HEK293 (cell line): ENCODE measurements around the gene CYTL1.

Source experiments
- CTCF ChIA-PET: fragments of 350-600 bp; formaldehyde crosslinking; extraction: SDS; loops from one replicate; lab custom pipeline; 2021; ENCODE audit warnings: antibody characterized with exemption; lab: Yijun Ruan, JAX
- POLR2A ChIA-PET: fragments of 300-600 bp; formaldehyde crosslinking; extraction: SDS; loops from one replicate; lab custom pipeline; 2020; ENCODE audit warnings: antibody characterized with exemption, inconsistent platforms; lab: Yijun Ruan, JAX
- H3K27ac ChIP-seq: fragments of 200-500 bp; sonication (Bioruptor generic); 2 replicates; pipeline ENCODE4 v1.5.1; 2014; ENCODE audit warnings: low read depth, low read length, control low read depth, inconsistent platforms; ENCODE audit errors: extremely low read depth
- H3K36me3 ChIP-seq, 2 experiments: fragments of 200-500 bp in 1 of 2; sonication (Bioruptor generic) in 1 of 2; 1 replicate in 1 of 2; 2 replicates in 1 of 2; pipeline ENCODE4 v1.5.1; 2014 to 2017; ENCODE audit warnings: inconsistent platforms in 2 of 2, low read length in 2 of 2; ENCODE audit not compliant: control insufficient read depth in 2 of 2, insufficient read depth in 1 of 2
- H3K4me1 ChIP-seq: fragments of 200-500 bp; sonication (Bioruptor generic); 2 replicates; pipeline ENCODE4 v1.5.1; 2014; ENCODE audit warnings: mild to moderate bottlenecking, low read length, inconsistent platforms; ENCODE audit not compliant: control insufficient read depth, insufficient read depth
- H3K4me3 ChIP-seq: 2 replicates; pipeline ENCODE4 v1.5.1; 2011; ENCODE audit warnings: low read depth, mild to moderate bottlenecking, control low read depth, low read length, moderate library complexity
- H3K9me3 ChIP-seq: fragments of 200-500 bp; sonication (Bioruptor generic); 2 replicates; pipeline ENCODE4 v1.5.1; 2014; ENCODE audit warnings: low read depth, low read length, inconsistent platforms; ENCODE audit not compliant: control insufficient read depth, insufficient read depth
- AEBP2 ChIP-seq: fragments of 450-650 bp; formaldehyde crosslinking; IDR thresholded peaks from 2 replicates; pipeline ENCODE4 v1.5.1; 2016; ENCODE audit warnings: missing biosample characterization, missing genetic modification characterization, borderline replicate concordance
- GLI2 ChIP-seq: fragments of 450-650 bp; formaldehyde crosslinking; IDR thresholded peaks from 2 replicates; pipeline ENCODE4; 2017; ENCODE audit warnings: missing biosample characterization, missing genetic modification characterization, low read depth, borderline replicate concordance
- KLF17 ChIP-seq: fragments of 450-650 bp; formaldehyde crosslinking; IDR thresholded peaks from 2 replicates; pipeline ENCODE4 v1.5.1; 2016; ENCODE audit warnings: missing biosample characterization, missing genetic modification characterization
- PBX3 ChIP-seq: sonication (generic); formaldehyde crosslinking; IDR thresholded peaks from 2 replicates; pipeline ENCODE4 v1.8.1; 2022; ENCODE audit warnings: mild to moderate bottlenecking, moderate library complexity, missing genetic modification reagents
- SCRT1 ChIP-seq: fragments of 450-650 bp; formaldehyde crosslinking; IDR thresholded peaks from 2 replicates; pipeline ENCODE4 v1.5.1; 2016; ENCODE audit warnings: missing biosample characterization, missing genetic modification characterization, borderline replicate concordance
- TCF7L2 ChIP-seq: IDR thresholded peaks from 2 replicates; pipeline ENCODE4 v1.6.1; 2011; ENCODE audit warnings: low read depth, mild to moderate bottlenecking, inconsistent platforms, low read length, moderate library complexity, borderline replicate concordance
- YY2 ChIP-seq: fragments of 450-650 bp; formaldehyde crosslinking; IDR thresholded peaks from 2 replicates; pipeline ENCODE4 v1.5.1; 2016; ENCODE audit warnings: missing biosample characterization, missing genetic modification characterization
- ZBTB1 ChIP-seq: fragments of 450-650 bp; formaldehyde crosslinking; IDR thresholded peaks from 2 replicates; pipeline ENCODE4 v1.5.1; 2016; ENCODE audit warnings: missing biosample characterization, missing genetic modification characterization
- ZBTB49 ChIP-seq: fragments of 450-650 bp; formaldehyde crosslinking; IDR thresholded peaks from 2 replicates; pipeline ENCODE4 v1.5.1; 2016; ENCODE audit warnings: missing biosample characterization, missing genetic modification characterization, low read depth
- ZBTB8A ChIP-seq: fragments of 450-650 bp; formaldehyde crosslinking; IDR thresholded peaks from 2 replicates; pipeline ENCODE4 v1.5.1; 2016; ENCODE audit warnings: missing biosample characterization, missing genetic modification characterization
- ZNF133 ChIP-seq: fragments of 450-650 bp; formaldehyde crosslinking; IDR thresholded peaks from 2 replicates; pipeline ENCODE4 v1.5.1; 2016; ENCODE audit warnings: missing biosample characterization, missing genetic modification characterization
- ZNF248 ChIP-seq: fragments of 450-650 bp; formaldehyde crosslinking; IDR thresholded peaks from 2 replicates; pipeline ENCODE4 v1.5.1; 2017; ENCODE audit warnings: missing biosample characterization, missing genetic modification characterization
- ZNF354C ChIP-seq: fragments of 450-650 bp; formaldehyde crosslinking; IDR thresholded peaks from 2 replicates; pipeline ENCODE4 v1.5.1; 2016; ENCODE audit warnings: missing biosample characterization, missing genetic modification characterization, low read depth, borderline replicate concordance
- ZNF549 ChIP-seq: fragments of 450-650 bp; IDR thresholded peaks from 2 replicates; pipeline ENCODE4 v1.5.1; 2018; ENCODE audit warnings: missing biosample characterization, missing genetic modification characterization, mild to moderate bottlenecking, inconsistent platforms, moderate library complexity
- ZNF600 ChIP-seq: fragments of 450-650 bp; formaldehyde crosslinking; IDR thresholded peaks from 2 replicates; pipeline ENCODE4 v1.5.1; 2016; ENCODE audit warnings: missing biosample characterization, missing genetic modification characterization
- ZNF626 ChIP-seq: fragments of 450-650 bp; sonication (Bioruptor Pico); formaldehyde crosslinking; IDR thresholded peaks from 2 replicates; pipeline ENCODE4 v1.5.1; 2018; ENCODE audit warnings: missing biosample characterization, missing genetic modification characterization, inconsistent platforms
- ZNF654 ChIP-seq: fragments of 450-650 bp; formaldehyde crosslinking; IDR thresholded peaks from 2 replicates; pipeline ENCODE4 v1.5.1; 2016; ENCODE audit warnings: low read depth, missing biosample characterization, missing genetic modification characterization
- ZNF785 ChIP-seq: fragments of 450-650 bp; formaldehyde crosslinking; IDR thresholded peaks from 2 replicates; pipeline ENCODE4 v1.5.1; 2016; ENCODE audit warnings: missing biosample characterization, missing genetic modification characterization
- ZSCAN16 ChIP-seq: fragments of 450-650 bp; formaldehyde crosslinking; IDR thresholded peaks from 2 replicates; pipeline ENCODE4 v1.5.1; 2016; ENCODE audit warnings: missing biosample characterization, missing genetic modification characterization
- ZSCAN23 ChIP-seq: fragments of 450-650 bp; formaldehyde crosslinking; IDR thresholded peaks from 2 replicates; pipeline ENCODE4 v1.5.1; 2016; ENCODE audit warnings: missing biosample characterization, missing genetic modification characterization
- ZSCAN30 ChIP-seq: fragments of 450-650 bp; IDR thresholded peaks from 2 replicates; pipeline ENCODE4 v1.5.1; 2018; ENCODE audit warnings: missing biosample characterization, mild to moderate bottlenecking, missing genetic modification characterization, moderate library complexity

Gene CYTL1

GRCh38 chr4:5019796-5020195, 538 bp upstream of the CYTL1 start:
- Histone ChIP-seq H3K4me1 (no peaks in the 10 kb centered on the region), H3K36me3 (no peaks in the 10 kb centered on the region), H3K9me3 (no peaks in the 10 kb centered on the region), H3K4me3 (no peak overlapping the region), H3K27ac (no peak overlapping the region)
- ChIA-PET POLR2A (no interaction called here), CTCF (no interaction called here)
- TF ChIP-seq ZNF549 (tag by site-specific recombination): no peak
- no peak for TF ChIP-seq PBX3 (CRISPR knock-in tag)
- no peak for TF ChIP-seq ZNF248 (tag by site-specific recombination)
- no peak for TF ChIP-seq AEBP2
- TF ChIP-seq ZNF133 (tag by site-specific recombination): no peak
- no peak for TF ChIP-seq ZBTB1 (tag by site-specific recombination)

GRCh38 chr4:5018603-5019002, 655 bp downstream of the CYTL1 start:
- CTCF ChIA-PET: interaction anchor here (0.7 kb wide), 2 partner anchors 249 to 325 kb away, joined by 3 read pairs; no protein-coding TSS in a partner anchor
- no peaks in the 10 kb centered on the region for H3K4me1 ChIP-seq
- no peak for TF ChIP-seq ZNF626
- no peak for TF ChIP-seq SCRT1 (tag by site-specific recombination)
- TF ChIP-seq TCF7L2: no peak
- TF ChIP-seq ZSCAN16 (tag by site-specific recombination): no peak
- TF ChIP-seq ZNF354C: no peak
- no peak for TF ChIP-seq ZNF600 (tag by site-specific recombination)
- no peak for TF ChIP-seq ZBTB8A (tag by site-specific recombination)
- no peak for TF ChIP-seq YY2 (tag by site-specific recombination)
- no peak for TF ChIP-seq KLF17
- TF ChIP-seq ZNF654 (tag by site-specific recombination): no peak
- TF ChIP-seq GLI2 (tag by site-specific recombination): no peak
- no peak for TF ChIP-seq ZSCAN30
- no peak for TF ChIP-seq ZBTB49
- no peak for TF ChIP-seq ZNF785
- TF ChIP-seq ZSCAN23 (tag by site-specific recombination): no peak
- POLR2A ChIA-PET: no interaction called here
- no peak overlapping the region for H3K4me3 ChIP-seq
- H3K27ac ChIP-seq: no peak overlapping the region
- H3K9me3 ChIP-seq: no peaks in the 10 kb centered on the region
- H3K36me3 ChIP-seq: no peaks in the 10 kb centered on the region
